Daoy (cell line): ENCODE results near the gene NAA11. TPM values are rescaled to one million over a fixed set of nuclear protein-coding genes. Genes with fewer than 3 reads are reported as not detected.

Experiments used
- total RNA-seq: library from RNA; depleted of rRNA; stranded (reverse); fragments of >200 nt; shearing (Covaris generic); gene quantifications from 2 replicates; pipeline ENCODE4 v1.2.3, GENCODE V29; 2014; rRNA removed

The NAA11 gene
- total RNA-seq, 1 experiment from 2014 or later, result 10.2 TPM

Other genes starting within 250 kb of the NAA11 start
- not detected in 2 replicates for gene GK2, start 82.2 kb upstream of the NAA11 start, total RNA-seq